Fibroblast of skin of right biceps (primary cell): Measurements from ENCODE around the gene CNP.
"Not testable (repeated sequence)": the region's sequence is repeated elsewhere in the genome, so short reads cannot be mapped to it uniquely, and the experiment has no call there.

Experiments
- DNase-seq: peaks from one replicate; pipeline ENCODE4 v3.0.0-alpha.2; 2013

Gene CNP

GRCh38 chr17:41966463-41967140, at the start of gene CNP:
Gene CNP, plus strand, starts transcription at chr17:41966795. Its CDS starts 90 bp downstream, at chr17:41966885.
- DNase-seq = peak; percentile 92

- DNase-seq = peak; percentile 70
Measured at GRCh38 chr17:41917192-41917591, 49.4 kb upstream of the CNP start.

GRCh38 chr17:41917679-41918313, 48.8 kb upstream of the CNP start:
- DNase-seq = peak; percentile 54

- DNase-seq = peak; percentile 98
Measured at GRCh38 chr17:41918314-41919164, 48.1 kb upstream of the CNP start, which contains the start of gene ACLY. Gene ACLY, minus strand, starts transcription at chr17:41918951. Its CDS starts 5,078 bp downstream, at chr17:41913873.

GRCh38 chr17:41919165-41919817, 47.3 kb upstream of the CNP start:
- DNase-seq = no peak

- DNase-seq = peak; percentile 22
Measured at GRCh38 chr17:41919840-41920579, 46.6 kb upstream of the CNP start.

- no peak for DNase-seq
Measured at GRCh38 chr17:41920580-41920955, 46.0 kb upstream of the CNP start.

- no peak for DNase-seq
Measured at GRCh38 chr17:41925991-41926590, 40.5 kb upstream of the CNP start.

GRCh38 chr17:41928693-41929251, 37.8 kb upstream of the CNP start:
- DNase-seq = no peak

GRCh38 chr17:41930009-41930832, 36.4 kb upstream of the CNP start, which contains the start of gene ODAD4:
Gene ODAD4, plus strand, starts transcription at chr17:41930617. Its CDS starts 107 bp downstream, at chr17:41930724.
- peak; percentile 98 for DNase-seq

GRCh38 chr17:41930833-41931156, 35.8 kb upstream of the CNP start:
- DNase-seq = not testable (repeated sequence)

- not testable (repeated sequence) for DNase-seq
Measured at GRCh38 chr17:41931715-41932114, 34.9 kb upstream of the CNP start.

GRCh38 chr17:41932816-41933389, 33.7 kb upstream of the CNP start:
- no peak for DNase-seq

GRCh38 chr17:41935641-41936040, 31.0 kb upstream of the CNP start:
- no peak for DNase-seq

GRCh38 chr17:41937970-41938954, 28.3 kb upstream of the CNP start:
- DNase-seq = no peak

- DNase-seq = no peak
Measured at GRCh38 chr17:41939044-41939692, 27.4 kb upstream of the CNP start.

GRCh38 chr17:41939693-41940090, 26.9 kb upstream of the CNP start:
- no peak for DNase-seq

GRCh38 chr17:41941168-41941567, 25.4 kb upstream of the CNP start:
- no peak for DNase-seq
